NCI-H2107 treated with DMSO at 0.1 percent for 48 hours (cell line): Measurements from ENCODE around the gene DIP2C.

Source experiments
- DNase-seq: peaks from one replicate; lab custom pipeline; 2025; ENCODE audit not compliant: unreplicated experiment; lab: John Stamatoyannopoulos, UW

The DIP2C gene

DNA sequence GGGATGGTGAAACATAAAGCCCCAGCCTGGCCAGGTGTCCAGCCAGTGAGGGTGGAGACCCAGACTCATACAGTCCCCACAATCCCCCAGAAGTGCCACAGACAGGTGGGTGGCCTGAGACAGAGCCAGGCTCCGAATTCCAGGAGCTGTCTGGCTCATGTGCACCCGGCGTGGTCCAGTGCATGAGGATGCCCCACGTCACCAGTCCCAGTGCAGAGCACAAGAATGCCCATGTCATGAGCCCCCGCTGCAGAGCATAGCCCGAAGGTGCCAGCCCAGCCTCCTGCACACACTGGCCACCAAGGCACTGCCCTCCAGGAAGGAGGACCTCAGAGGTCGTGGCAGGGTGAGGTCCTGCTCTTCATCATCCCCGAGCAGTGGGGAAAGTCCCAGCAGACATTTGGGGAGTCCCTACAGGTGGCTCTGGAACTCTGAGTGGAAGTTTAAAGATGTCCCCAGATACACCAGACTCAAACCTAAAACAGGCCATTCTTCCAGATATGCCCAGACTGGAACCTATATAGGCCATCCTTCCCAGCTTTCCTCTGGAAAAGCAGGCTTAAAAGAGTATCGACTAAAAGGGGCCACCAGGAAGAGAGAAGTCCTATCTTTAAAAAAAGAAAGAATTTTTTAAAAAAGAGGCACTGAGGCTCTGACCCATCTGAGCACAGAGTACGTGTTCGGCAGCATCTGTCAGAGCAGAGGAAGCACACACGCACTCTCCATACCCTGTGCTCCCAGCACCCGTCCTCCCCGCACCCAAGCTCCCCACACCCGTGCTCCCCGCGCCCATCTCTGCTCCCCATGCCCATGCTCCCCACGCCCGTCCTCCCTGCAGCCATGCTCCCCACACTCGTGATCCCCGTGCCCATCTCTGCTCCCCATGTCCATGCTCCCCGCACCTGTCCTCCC, 11.5 kb downstream of the DIP2C start:
- DNase-seq, result no peak

DNA sequence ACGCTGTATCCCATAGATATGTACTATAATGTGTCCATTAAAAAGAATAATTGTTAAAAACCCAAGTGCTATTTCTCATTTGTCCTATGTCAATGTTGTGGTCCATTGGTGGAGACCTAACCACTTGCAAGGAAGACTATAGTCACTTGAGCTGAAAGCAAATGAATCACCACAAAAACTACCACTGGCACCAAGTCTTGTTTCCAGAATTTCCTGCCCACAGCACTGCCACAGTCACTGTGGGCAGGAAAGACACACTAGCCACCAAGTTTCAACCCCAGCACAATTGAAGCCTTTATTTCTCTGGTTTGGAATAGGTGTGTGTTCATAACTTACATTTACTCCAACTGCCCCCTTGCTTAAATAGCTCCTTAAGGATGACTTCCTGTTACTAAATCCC, 12.4 kb downstream of the DIP2C start:
- DNase-seq, result no peak

DNA sequence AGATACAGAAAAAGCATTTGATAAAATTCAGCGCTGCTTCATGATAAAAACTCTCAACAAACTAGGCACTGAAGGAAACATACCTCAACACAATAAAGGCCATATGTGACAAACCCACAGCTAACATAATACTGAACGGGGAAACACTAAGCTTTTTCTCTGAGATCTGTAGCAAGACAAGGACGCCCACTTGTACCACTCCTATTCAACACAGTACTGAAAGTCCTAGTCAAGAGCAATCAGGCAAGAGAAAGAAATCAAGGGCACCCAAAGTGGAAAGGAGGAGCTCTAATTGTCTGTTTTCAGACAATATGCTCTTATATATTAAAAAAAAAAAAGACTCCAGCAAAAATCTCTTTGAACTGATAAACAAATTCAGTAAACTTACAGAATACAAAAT, 13.3 kb downstream of the DIP2C start:
- DNase-seq, result no peak

DNA sequence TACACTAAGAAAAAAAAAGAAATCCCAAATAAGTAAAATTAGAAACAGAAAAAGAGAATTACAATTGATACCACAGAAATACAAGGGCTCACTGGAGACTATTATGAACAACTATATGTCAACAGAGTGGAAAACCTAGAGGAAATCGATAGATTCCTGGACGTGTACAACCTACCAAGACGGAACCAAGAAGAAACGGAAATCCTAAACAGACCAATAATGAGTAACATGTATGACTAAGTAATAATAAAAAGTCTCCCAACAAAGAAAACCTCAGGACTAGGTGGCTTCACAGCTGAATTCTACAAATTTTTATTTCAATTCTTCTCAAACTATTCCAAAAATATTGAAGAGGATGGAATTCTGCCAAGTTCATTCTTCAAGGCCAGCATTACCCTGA, 13.9 kb downstream of the DIP2C start:
- DNase-seq, result no peak

DNA sequence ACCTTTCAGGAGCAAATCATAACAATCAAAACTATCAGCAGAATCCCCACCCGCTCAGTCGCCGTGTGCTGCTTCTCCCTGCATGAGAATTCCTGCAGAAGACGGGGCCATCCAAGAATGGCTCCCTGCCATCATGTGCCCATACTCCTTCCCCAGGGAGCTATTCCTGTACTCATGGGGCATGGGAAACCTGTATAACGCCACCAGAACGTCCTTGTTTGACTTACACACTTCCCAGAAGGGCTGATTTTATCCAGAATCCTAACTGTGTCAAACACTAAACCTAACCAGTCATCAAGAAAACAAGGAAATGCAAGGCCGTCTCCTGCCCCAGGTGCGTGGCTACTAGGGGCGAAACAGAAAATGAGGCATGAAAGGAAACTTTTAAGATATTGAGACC, 16.0 kb downstream of the DIP2C start:
- DNase-seq, result no peak

DNA sequence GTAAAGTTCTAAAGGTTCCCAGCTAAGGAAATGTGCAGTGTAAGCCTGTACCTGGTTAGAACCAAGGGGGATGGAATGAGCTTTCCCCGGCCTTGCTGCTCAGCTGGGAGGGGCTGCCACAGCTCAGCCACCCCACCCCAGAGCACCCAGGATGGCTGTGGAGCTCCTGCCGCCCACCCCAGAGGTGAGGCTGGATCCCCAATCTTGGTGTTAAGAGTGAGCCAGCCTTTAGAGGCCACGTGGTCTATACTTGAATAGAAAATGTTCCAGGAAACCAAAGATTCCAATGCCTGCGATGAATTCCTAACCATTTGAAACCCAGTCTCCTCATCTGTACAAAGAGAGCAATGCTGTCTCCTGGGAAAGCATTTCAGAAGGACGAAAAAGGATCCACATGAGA, 16.5 kb downstream of the DIP2C start:
- no peak for DNase-seq

DNA sequence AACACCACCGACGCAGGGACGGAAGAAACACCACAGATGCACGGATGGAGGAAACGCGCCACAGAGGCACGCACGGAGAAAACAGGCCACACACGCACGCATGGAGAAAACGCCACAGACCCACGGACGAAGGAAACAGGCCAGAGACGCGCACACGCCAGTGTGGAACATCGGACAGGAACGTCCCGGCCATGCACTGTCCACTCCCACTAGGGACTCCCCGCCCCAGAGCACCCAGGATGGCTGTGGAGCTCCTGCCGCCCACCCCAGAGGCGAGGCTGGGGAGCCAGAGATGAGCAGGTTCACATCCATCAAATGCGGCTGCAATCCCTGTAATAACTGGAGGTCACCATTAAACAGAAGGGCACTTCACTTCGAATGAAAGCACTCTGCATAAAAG, 17.3 kb downstream of the DIP2C start:
- no peak for DNase-seq

DNA sequence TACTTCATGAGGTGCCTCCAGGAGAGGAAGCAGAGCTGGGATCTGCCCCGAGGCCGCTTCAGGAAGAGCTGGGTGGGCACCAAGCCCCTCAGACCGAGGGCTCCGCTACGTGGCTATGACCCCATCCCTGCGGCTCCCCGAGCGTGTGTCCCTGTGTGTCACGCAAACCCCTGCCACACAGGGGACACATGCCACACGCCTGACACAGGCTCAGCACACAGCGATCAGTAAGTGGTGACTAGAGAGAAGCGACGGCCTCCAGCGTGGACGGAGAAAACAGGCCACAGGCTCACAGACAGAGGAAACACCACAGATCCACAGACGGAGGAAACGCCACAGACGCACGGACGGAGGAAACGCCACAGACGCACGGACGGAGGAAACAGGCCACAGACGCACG, 18.5 kb downstream of the DIP2C start:
- DNase-seq, result no peak

DNA sequence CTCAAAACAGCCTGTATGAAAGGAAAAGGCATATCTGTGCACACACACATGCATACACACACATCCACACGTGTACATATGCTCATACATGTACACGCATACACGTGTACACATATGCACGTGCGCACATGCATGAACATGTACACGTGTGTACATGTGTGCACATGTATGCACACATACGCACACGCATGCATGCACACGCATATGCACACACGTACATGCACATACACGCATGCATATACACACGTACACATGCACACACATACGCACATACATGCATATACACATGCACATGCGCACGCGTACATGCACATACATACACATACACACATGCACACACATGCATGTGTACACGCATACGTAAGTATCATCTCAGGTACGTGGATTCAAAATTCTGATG, 19.4 kb downstream of the DIP2C start:
- no peak for DNase-seq

DNA sequence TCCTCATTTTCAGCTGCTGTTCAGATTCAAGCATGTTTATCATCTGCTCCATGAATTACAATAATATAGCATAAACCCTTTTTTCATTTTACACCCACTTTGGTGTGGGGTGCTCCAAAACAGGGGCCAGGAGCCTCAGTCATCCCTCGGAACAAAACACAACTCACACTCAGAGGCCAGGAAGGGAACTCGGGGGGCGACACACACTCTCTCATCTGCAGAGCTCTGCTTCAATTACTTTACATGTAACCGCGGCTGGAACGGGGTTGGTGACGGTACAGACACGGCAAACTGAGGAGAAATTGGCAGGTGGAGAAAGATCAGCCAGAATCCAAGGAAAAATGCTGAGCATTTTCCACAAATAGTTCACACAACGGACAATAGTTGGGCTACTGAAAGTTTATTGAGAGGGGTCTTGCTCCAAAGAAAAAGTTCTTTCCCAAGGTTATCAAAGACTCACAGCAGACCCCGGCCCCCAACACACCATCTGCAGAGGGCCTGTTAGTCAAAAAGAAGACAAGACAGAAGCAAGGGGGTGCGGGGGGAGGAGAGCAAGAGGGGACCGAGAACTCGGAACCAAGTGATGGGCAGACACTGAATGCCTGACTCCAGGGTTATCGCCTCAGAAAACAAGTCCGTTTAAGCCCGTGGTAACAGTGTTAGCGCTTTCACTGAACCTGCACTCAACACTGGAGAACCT, 20.5 kb downstream of the DIP2C start:
- DNase-seq, result no peak

DNA sequence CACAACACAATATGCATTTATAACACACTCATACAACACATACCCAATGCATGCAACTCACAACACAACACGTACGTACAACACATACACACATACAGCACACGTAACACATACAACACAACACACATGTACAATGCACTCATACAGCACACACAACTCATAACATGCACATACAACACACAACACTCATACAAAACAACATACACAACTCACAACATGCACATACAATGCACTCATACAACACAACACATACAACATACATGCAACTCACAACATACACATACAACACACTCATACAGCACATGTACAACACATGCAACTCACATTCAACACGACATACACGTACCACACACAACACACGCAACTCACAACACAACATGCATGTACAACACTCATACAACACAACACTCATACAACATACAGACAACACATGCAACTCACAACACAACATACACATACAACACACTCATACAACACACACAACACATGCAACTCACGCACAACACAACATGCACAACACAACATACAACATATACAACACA, 21.8 kb downstream of the DIP2C start:
- DNase-seq, result no peak

DNA sequence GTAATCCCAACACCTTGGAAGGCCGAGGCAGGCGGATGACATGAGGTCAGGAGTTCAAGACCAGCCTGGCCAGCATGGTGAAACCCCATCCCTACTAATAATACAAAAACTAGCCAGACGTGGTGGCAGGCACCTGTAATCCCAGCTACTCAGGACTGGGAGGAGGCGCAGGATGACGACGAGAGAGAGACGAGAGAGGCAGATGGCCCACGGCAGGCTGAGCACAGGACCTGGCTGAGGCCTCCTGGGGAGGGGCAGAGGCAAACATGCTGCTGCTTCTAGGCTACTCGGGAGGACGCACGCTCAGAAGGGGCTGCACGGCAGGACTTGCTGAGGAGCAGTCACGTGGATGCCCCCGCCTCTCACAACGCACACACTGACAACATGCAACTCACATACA, 22.4 kb downstream of the DIP2C start:
- no peak for DNase-seq

DNA sequence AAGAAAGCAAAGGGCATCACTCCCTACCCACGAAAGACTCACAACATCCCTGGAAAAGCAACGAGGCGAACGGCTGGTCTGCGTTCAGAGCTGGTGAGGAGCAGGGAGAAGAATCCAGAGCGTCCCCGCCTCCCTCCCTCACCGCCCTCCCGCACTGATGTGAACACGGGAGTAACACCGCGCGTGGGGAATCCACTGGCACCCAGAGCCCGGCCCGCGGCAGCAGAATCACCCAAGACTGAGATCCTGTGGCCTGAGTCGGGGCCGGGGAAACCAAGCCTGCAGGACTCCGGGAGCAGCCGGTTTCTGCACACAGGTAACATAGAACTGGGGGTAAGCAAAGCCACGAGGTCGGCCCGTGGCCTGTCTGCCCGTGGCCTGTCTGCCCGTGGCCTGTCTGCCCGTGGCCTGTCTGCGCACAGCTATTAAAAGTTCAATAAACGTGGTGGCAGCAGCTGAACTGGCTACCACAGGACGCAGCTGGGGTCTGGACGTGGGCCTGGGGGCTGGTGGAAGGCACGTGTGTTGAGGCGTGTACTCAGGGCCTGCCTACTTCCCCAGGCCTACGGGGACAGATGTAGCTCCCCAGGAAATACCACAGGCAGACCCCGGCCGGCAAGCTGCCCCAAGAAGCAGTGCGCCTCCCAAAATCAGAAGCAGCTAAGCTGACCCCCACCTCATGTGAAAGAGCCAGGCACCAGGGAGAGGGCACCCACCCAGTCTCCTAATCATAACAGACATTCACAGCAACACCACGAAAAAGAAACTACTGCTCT, 23.0 kb downstream of the DIP2C start:
- DNase-seq, result no peak

DNA sequence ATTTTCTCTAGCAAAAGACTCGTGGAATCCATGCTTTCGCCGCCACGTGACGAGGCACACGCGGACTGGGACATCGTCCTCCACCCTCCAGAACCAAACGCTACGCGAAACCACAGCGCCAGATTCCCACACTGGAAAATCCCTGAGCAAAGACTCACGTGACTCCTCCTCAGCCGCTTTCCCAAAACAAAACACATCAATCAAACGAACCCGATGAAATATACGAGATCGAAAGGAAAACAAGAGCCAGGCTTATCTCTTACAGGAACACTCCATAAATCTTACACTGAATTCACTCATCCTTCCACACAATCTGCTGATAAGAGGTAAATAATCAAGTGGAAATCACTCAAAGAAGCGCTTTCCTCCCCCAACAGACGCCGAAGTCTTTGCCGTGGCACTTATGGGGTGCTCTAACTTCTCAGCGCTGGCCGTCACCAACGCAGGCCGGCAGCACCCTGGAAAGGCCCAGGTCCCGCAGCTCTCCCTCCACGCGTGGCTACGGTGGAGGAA, 23.8 kb downstream of the DIP2C start:
- DNase-seq, result no peak

DNA sequence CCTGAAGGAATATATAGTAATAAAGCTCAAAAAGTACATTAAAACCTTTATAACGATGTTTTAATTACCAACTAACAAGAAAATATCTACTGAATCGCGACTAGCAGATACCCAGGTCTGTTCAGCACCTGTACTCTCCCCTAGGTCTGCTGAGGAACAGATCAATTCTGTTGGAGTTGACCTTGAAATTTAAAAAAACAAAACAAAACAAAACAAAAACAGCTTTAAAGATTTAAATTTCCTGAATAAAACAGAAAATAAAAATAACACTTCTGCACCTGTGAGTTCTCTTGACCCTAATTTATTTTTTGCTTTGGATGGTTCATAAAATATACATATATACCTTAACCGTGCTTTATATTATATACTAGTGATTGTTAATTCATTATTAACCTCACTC, 24.6 kb downstream of the DIP2C start:
- DNase-seq, result no peak

DNA sequence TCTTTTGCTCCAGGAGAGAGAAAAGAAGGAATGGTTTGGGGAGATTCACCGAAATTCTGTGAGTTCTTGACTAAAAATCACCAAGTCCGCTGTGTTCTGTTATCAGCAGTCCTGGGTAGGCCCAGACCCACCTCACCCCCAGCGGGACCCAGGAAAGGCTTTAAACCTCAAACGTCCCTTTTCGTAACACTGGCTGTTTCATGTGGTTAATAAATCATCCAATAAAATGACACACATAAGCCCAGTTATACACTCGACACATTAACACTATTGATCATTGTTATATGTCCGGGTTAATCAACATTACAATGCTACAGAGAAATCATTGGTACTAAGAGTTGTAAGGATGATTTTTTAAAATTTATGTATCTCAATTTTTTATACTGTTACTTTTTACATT, 25.2 kb downstream of the DIP2C start:
- no peak for DNase-seq

DNA sequence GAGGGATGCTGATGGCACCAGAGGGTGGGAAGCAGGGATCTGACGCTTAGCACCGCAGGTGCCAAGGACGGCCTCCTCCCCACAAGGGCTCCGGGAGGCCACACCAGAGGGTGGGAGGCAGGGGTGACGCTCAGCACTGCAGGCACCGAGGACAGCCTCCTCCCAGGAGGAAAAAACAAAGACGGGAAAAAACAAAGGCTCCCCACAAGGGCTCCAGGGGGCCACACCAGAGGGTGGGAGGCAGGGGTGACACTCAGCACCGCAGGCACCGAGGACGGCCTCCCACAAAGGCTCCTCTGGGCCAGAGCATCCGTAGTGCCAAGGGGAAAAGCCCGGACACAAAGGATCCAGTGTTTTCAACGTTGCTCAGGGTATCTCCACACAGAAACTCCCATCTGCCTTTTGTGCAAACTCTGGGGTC, 25.6 kb downstream of the DIP2C start:
- no peak for DNase-seq

DNA sequence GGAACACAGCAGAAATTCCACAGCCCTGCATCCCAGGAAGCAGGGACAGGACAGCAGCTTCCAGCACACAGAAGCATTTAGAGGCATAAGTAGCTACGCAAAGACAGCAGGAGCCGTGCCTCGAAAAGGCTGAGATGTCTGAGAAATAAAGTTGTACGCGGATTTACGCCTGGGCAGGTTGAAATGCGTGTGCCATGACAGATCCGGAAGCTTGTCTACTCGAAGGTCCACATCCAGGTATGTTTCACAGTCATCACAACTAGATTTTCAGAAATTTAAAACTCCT, 26.1 kb downstream of the DIP2C start:
- DNase-seq, result no peak

DNA sequence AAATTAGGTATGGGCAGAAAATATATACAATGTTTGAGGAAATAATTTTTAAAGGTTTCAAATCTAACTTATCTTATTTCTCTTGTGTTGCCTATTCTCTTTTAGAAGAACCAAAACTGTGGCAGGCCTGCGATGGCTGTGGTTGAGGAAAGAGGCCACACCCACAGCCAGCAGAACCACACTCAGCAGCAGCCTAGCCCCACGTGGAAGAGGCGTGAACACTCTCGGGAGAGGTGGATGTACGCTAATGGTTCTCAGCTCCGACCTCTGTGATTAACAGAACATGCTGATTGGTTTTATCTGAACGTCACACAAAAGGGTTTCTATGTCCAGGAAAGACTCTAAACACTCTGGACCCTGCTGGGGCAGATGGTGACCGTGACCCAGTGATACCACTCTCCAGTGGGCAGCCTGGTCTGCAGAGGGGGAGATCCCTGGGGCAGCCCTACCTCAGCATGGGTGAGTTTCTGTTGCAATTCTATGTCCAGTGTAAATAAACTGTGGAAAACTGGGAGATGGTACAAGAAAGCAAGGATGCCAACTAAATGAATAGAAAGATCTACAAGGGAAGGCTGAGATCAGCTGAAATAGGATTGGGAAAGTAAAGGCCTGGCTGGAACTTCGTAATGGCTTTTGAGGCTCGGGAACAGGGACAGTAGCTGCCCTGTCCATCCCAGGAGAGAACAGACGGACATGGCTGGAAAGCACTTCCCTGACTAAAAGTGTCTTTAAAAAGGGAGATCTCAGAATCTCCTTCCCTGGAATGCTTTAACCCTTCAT, 26.6 kb downstream of the DIP2C start:
- no peak for DNase-seq

DNA sequence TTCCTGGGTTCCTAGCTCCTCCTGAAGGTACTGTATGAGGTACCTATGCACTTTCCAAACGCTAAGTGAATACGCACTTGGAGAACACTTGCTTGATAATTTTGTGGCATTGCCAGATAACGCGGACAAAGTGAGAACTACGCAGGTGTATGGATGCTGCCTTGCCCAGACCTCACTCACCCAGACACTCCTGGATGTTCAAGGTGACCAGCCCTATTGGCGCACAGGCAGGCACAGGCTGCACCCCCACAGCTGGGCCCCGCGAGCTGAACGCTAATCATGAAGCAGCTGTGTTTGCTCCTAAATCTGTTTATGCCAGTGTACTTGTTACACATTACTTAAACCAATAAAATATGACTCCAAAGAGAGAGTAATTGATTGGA, 27.3 kb downstream of the DIP2C start:
- no peak for DNase-seq
